Tibial artery (tissue), 4 donors: Measurements from ENCODE around the gene ATP13A1.
"Not testable (repeated sequence)": the region's sequence is repeated elsewhere in the genome, so short reads cannot be mapped to it uniquely, and the experiment has no call there.

Source experiments
- DNase-seq, 2 donors: peaks; one replicate each; pipeline ENCODE4 v3.0.0-alpha.2; 2019
- H3K27ac ChIP-seq, 2 donors: fragments of 200-600 bp; sonication (generic) in 1 of 2; 1 replicate in 1 of 2; 2 replicates in 1 of 2; pipeline ENCODE4 v1.5.1; 2018 to 2019; ENCODE audit warnings: mild to moderate bottlenecking in 1 of 2
- H3K27me3 ChIP-seq, 2 donors: fragments of 200-600 bp; sonication (generic) in 1 of 2; one replicate each; pipeline versions ENCODE4 v1.5.1 to v1.6.0; 2016 to 2019
- H3K36me3 ChIP-seq, 3 donors: fragments of 200-600 bp; sonication (generic) in 2 of 3; one replicate each; pipeline ENCODE4 v1.5.1; 2016 to 2019; ENCODE audit warnings: mild to moderate bottlenecking in 2 of 3
- H3K4me1 ChIP-seq, 4 donors: fragments of 200-600 bp; sonication (generic) in 2 of 4; 1 replicate in 3 of 4; 2 replicates in 1 of 4; pipeline ENCODE4 v1.5.1; 2016 to 2019
- H3K4me3 ChIP-seq, 2 donors: fragments of 200-600 bp; sonication (generic) in 1 of 2; 1 replicate in 1 of 2; 2 replicates in 1 of 2; pipeline ENCODE4 v1.5.1; 2018 to 2019; ENCODE audit warnings: mild to moderate bottlenecking in 2 of 2
- H3K9me3 ChIP-seq, 3 donors: fragments of 200-600 bp; sonication (generic) in 1 of 3; one replicate each; pipeline ENCODE4 v1.5.1; 2016 to 2019
- intact Hi-C: fragments of 100-400 bp; cut with DNase I; formaldehyde crosslinking; loops from one replicate; pipeline ENCODE4 v1.15.0; 2023; ENCODE audit warnings: low total_unique reads
- TF ChIP-seq, protein P1 (sequence below), 2 experiments: fragments of 200-600 bp in 1 of 2; fragments of 450-650 bp in 1 of 2; IDR thresholded peaks; one replicate each; pipeline ENCODE4 v1.5.1; 2017 to 2019; ENCODE audit warnings: antibody characterized with exemption in 2 of 2, mild to moderate bottlenecking in 1 of 2, moderate library complexity in 1 of 2

ATP13A1 gene

DNA sequence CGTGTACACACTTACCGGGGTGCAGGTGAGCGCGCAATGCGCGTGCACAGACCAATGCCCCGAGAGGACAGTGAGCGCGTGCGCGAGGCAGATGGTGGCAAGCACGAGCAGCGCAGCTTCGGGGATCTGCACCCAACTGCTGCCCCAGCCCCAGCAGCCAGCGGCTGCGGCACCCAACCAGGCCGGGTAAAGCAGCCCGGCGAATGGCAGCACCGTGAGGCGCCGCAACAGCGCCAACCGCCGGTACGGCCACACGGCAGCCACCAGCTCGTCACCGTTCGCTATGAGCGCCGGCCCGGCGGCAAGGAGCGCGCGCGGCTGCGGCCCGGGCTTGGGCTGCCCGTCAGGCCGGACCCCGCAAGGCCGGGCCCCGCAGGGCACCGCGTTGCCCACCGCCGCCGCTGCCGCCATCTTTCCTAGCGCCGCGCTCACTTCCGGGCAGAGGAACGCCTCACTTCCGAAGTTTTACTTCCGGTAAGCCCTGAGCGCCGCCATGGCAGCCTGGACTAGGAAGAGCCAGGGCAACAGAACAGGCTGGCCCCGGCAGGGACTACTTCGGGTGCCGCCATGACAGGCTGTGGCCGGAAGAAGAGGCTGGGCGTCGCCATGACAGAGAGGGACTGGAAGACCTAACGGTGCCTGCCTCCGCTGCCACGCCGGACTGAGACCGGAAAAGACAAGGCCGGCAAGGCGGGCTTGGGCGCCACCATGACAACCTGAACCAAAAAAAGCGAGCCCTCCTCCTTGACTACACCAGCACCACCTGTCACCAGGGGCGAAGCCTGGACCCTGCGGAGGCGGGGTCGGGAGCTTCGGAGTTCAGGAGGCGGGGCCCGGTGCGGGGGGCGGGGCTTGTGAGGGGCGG is at the start of gene ATP13A1:
Gene ATP13A1 (minus strand): TSS at position 421 of the 865 bp plus-strand sequence. CDS start 10 bp downstream, at position 411.
- peak; percentile 98 to 99 for DNase-seq
- intact Hi-C loops: no loop called here
- Histone ChIP-seq H3K4me3 (peak within 1 kb of the TSS; percentile 88 to 89), H3K36me3 (peaks cover 15 to 21% (median 15%) of the 10 kb centered on the region in 3 donors), H3K27me3 (no peaks in the 10 kb centered on the region), H3K4me1 (peaks cover 0 to 22% (median 20%) of the 10 kb centered on the region in 4 donors), H3K9me3 (no peaks in the 10 kb centered on the region), H3K27ac (peak within 1 kb of the TSS; percentile 83 to 88)
- TF ChIP-seq, protein P1, sequence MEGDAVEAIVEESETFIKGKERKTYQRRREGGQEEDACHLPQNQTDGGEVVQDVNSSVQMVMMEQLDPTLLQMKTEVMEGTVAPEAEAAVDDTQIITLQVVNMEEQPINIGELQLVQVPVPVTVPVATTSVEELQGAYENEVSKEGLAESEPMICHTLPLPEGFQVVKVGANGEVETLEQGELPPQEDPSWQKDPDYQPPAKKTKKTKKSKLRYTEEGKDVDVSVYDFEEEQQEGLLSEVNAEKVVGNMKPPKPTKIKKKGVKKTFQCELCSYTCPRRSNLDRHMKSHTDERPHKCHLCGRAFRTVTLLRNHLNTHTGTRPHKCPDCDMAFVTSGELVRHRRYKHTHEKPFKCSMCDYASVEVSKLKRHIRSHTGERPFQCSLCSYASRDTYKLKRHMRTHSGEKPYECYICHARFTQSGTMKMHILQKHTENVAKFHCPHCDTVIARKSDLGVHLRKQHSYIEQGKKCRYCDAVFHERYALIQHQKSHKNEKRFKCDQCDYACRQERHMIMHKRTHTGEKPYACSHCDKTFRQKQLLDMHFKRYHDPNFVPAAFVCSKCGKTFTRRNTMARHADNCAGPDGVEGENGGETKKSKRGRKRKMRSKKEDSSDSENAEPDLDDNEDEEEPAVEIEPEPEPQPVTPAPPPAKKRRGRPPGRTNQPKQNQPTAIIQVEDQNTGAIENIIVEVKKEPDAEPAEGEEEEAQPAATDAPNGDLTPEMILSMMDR (IDR thresholded peaks at IDR 0.05): no peak

DNA sequence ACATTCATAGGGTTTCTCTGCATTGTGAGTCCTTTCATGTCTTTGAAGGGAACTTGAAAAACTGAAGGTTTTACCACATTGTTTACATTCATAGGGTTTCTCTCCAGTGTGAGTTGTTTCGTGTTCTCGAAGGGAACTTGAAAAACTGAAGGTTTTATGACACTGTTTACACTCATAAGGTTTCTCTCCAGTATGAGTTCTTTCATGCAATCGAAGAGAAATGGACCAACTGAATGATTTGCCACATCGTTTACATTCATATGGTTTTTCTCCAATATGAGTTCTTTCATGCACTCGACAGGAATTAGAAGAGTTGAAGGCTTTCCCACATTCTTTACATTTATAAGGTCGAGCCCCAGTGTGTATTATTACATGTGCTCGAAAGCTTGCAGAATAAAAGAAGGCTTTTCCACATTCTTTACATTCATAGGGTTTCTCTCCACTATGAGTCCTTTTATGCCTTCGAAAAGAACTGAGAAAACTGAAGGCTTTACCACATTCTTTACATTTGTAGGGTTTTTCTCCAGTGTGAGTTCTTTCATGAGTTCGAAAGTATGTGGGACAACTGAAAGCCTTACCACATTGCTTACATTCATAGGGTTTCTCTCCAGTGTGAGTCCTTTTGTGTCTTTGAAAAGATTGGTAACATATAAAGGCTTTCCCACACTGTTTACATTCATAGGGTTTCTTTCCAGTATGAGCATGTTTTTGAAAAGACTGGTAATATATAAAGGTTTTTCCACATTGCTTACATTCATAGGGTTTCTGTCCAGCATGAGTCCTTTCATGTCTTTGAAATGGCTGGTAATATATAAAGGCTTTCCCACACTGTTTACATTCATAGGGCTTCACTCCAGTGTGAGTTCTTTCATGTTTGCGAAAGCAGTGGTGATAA is 48.7 kb upstream of the ATP13A1 start:
- Histone ChIP-seq H3K4me1 (no peaks in the 10 kb centered on the region), H3K4me3 (no peak overlapping the region), H3K36me3 (peaks cover 82 to 97% (median 97%) of the 10 kb centered on the region in 3 donors), H3K27me3 (no peaks in the 10 kb centered on the region), H3K27ac (no peak overlapping the region), H3K9me3 (peaks cover 50 to 100% (median 98%) of the 10 kb centered on the region in 3 donors)
- TF ChIP-seq, protein P1 (IDR thresholded peaks at IDR 0.05): no peak
- no peak for DNase-seq
- intact Hi-C loops: no loop called here

DNA sequence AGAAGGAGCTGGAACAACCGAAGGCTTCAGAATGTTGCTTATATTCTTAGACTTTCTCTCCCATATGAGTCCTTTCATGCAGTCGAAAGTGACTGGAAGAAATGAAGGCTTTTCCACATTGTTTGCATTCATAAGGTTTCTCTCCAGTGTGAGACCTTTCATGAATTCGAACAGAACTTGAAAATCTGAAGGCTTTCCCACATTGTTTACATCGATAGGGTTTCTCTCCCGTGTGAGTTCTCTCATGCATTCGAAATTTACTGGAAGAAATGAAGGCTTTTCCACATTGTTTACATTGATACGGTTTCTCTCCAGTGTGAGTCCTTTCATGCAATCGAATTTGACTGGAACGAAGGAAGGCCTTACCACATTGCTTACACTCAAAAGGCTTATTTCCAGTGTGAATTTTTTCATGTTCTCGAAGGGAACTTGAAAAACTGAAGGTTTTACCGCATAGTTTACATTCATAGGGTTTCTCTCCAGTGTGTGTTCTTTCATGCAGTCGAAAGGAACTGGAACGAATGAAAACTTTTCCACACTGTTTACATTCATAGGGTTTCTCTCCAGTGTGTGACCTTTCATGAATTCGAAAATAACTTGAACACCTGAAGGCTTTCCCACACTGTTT is 47.9 kb upstream of the ATP13A1 start:
- H3K36me3 ChIP-seq: peaks cover 74 to 97% (median 97%) of the 10 kb centered on the region in 3 donors
- peaks cover 53 to 100% (median 98%) of the 10 kb centered on the region in 3 donors for H3K9me3 ChIP-seq
- no peak overlapping the region for H3K4me3 ChIP-seq
- intact Hi-C loops: no loop called here
- H3K4me1 ChIP-seq: no peaks in the 10 kb centered on the region
- no peak overlapping the region for H3K27ac ChIP-seq
- TF ChIP-seq, protein P1 (IDR thresholded peaks at IDR 0.05): no peak
- DNase-seq: no peak
- no peaks in the 10 kb centered on the region for H3K27me3 ChIP-seq

DNA sequence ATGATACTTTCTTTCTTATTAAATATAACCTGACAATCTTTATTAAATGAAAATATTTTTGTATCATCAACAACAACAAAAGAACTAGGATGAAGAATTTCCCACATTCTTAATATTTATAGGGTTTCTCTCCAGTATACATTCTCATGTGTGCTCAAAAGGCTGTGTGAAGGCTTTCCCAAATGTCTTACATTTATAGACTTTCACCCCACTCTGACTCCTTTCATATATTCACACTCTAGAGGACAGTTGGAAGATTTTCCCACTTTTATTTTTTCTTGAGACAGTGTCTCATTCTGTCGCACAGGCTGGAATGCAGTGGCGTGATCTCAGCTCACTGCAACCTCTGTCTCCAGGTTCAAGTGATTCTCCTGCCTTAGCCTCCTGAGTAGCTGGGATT is 47.0 kb upstream of the ATP13A1 start:
- Histone ChIP-seq H3K4me1 (no peaks in the 10 kb centered on the region), H3K27ac (no peak overlapping the region), H3K36me3 (peaks cover 72 to 97% (median 97%) of the 10 kb centered on the region in 3 donors), H3K27me3 (no peaks in the 10 kb centered on the region), H3K4me3 (no peak overlapping the region), H3K9me3 (peaks cover 48 to 100% (median 100%) of the 10 kb centered on the region in 3 donors)
- intact Hi-C loops: no loop called here
- TF ChIP-seq, protein P1 (IDR thresholded peaks at IDR 0.05): no peak
- no peak for DNase-seq

DNA sequence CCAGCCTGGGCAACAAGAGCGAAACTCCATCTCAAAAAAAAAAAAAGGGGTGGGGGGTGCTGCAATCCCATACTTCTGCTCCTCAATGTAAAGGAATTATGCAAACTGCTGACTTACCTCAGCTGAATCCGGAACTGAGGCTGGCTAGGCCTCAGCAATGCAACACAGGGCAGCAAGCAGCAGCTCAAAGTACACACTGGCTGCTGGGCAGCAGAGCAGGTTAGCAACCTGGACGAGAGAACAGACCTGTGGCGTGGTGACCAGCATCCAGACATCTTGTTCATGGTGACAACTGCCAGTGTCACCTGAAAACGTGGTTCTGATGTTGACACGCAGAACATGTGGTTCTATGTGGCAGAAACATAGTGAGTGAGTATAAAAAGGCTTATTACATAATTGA is 41.4 kb upstream of the ATP13A1 start:
- peaks cover 60 to 96% (median 95%) of the 10 kb centered on the region in 3 donors for H3K36me3 ChIP-seq
- H3K27me3 ChIP-seq: no peaks in the 10 kb centered on the region
- H3K4me3 ChIP-seq: no peak overlapping the region
- peaks cover 20 to 99% (median 79%) of the 10 kb centered on the region in 3 donors for H3K9me3 ChIP-seq
- TF ChIP-seq, protein P1 (IDR thresholded peaks at IDR 0.05): no peak
- intact Hi-C loops: no loop called here
- H3K27ac ChIP-seq: no peak overlapping the region
- DNase-seq: no peak
- H3K4me1 ChIP-seq: no peaks in the 10 kb centered on the region

DNA sequence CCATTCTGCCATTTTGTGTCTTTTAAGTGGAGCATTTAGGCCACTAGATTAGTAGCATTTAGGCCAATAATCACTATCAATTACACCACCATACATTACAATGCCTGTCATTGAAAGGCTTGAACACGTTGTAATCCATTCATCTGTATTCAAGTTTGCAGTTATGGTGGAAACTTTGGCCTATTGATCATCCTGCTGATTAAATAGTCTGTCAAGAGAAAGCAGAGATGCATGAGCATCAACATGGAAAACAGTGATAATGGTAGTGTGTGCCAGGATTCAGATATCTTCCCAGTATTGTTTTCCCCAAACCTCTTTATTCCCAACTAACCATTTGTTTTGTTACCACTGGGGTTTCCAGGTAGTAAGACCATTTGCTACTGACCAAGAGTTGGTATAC is 37.0 kb upstream of the ATP13A1 start:
- intact Hi-C loops, H3K27ac ChIP-seq, H3K4me3 ChIP-seq, H3K27me3 ChIP-seq, H3K4me1 ChIP-seq, DNase-seq: not testable (repeated sequence)
- peaks cover 43 to 60% (median 56%) of the 10 kb centered on the region in 3 donors for H3K36me3 ChIP-seq
- peaks cover 7 to 93% (median 61%) of the 10 kb centered on the region in 3 donors for H3K9me3 ChIP-seq
